ENCODE measurements around the gene WDFY2.

WDFY2 gene

GRCh38 chr13:51727634-51728274 is 143.5 kb downstream of the WDFY2 start:
- H3K4me3 ChIP-seq (ENCODE audit: insufficient read length, low read depth), result no peak overlapping the region
- H3K9me3 ChIP-seq (ENCODE audit: insufficient read depth, low read length), result no peaks in the 10 kb centered on the region
- no peaks in the 10 kb centered on the region for H3K27me3 ChIP-seq (ENCODE audit: insufficient read depth, insufficient read length)
- no peaks in the 10 kb centered on the region for H3K36me3 ChIP-seq (ENCODE audit: insufficient read depth, insufficient read length, low read length)
- DNase-seq (ENCODE audit: low read depth, low spot score), result no peak
- no peaks in the 10 kb centered on the region for H3K4me1 ChIP-seq (ENCODE audit: insufficient read depth, insufficient read length)
- H3K9ac ChIP-seq (ENCODE audit: insufficient read length, low read depth), result no peak overlapping the region
- TF ChIP-seq YY1 (IDR thresholded peaks at IDR 0.05; ENCODE audit: insufficient read depth, insufficient read length) (no peak), ZNF274 (IDR thresholded peaks at IDR 0.05; ENCODE audit: low read depth, low read length) (no peak), SUZ12 (IDR thresholded peaks at IDR 0.05; ENCODE audit: extremely low read depth, insufficient read depth, insufficient read length) (no peak)

- Histone ChIP-seq H3K9ac (ENCODE audit: insufficient read length, low read depth) (no peak overlapping the region), H3K4me3 (ENCODE audit: insufficient read length, low read depth) (no peak overlapping the region), H3K27me3 (ENCODE audit: insufficient read depth, insufficient read length) (no peaks in the 10 kb centered on the region), H3K36me3 (ENCODE audit: insufficient read depth, insufficient read length, low read length) (no peaks in the 10 kb centered on the region), H3K9me3 (ENCODE audit: insufficient read depth, low read length) (no peaks in the 10 kb centered on the region), H3K4me1 (ENCODE audit: insufficient read depth, insufficient read length) (no peaks in the 10 kb centered on the region)
- no peak for TF ChIP-seq ZNF274 (IDR thresholded peaks at IDR 0.05; ENCODE audit: low read depth, low read length)
- TF ChIP-seq SUZ12 (IDR thresholded peaks at IDR 0.05; ENCODE audit: extremely low read depth, insufficient read depth, insufficient read length), result no peak
- TF ChIP-seq YY1 (IDR thresholded peaks at IDR 0.05; ENCODE audit: insufficient read depth, insufficient read length), result no peak
- DNase-seq (ENCODE audit: low read depth, low spot score), result no peak
Observed at GRCh38 chr13:51728275-51728673, 144.0 kb downstream of the WDFY2 start.

- Histone ChIP-seq H3K4me3 (ENCODE audit: insufficient read length, low read depth) (no peak overlapping the region), H3K4me1 (ENCODE audit: insufficient read depth, insufficient read length) (no peaks in the 10 kb centered on the region), H3K36me3 (ENCODE audit: insufficient read depth, insufficient read length, low read length) (no peaks in the 10 kb centered on the region), H3K27me3 (ENCODE audit: insufficient read depth, insufficient read length) (no peaks in the 10 kb centered on the region), H3K9me3 (ENCODE audit: insufficient read depth, low read length) (no peaks in the 10 kb centered on the region), H3K9ac (ENCODE audit: insufficient read length, low read depth) (no peak overlapping the region)
- no peak for DNase-seq (ENCODE audit: low read depth, low spot score)
- TF ChIP-seq ZNF274 (IDR thresholded peaks at IDR 0.05; ENCODE audit: low read depth, low read length) (no peak), SUZ12 (IDR thresholded peaks at IDR 0.05; ENCODE audit: extremely low read depth, insufficient read depth, insufficient read length) (no peak), YY1 (IDR thresholded peaks at IDR 0.05; ENCODE audit: insufficient read depth, insufficient read length) (no peak)
Observed at GRCh38 chr13:51728972-51729371, 144.7 kb downstream of the WDFY2 start.

DNA sequence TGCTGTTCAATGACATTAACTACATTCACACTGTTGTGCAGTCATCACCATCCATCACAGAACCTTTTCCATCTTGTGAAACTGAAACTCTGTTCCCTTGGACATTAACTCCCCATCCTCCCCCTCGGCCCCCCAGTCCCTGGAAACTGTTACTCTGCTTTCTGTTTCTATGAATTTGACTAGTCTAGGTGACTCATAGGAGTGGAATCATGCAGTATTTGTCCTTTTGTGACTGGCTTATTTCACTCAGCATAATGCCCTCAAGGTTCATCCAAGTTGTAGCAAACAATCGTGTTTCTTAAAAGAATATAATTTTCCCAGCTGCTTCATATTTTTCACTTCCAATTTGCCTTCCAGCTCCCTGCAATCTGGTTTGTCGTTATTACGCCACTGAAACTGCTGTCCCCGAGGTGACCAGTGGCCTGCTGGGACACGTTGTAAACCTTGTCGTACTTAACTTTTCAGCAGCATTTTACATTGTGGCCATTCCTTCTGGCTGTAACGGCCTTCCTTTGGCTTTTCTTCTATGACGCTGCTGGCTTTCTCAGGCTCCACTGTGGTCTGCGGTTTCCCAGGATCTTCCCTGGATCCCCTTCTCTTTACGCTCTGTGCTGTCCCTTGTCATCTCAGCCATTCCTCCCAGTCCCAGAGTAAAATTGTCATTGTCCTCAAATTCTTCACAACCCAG is 145.7 kb downstream of the WDFY2 start:
- TF ChIP-seq YY1 (IDR thresholded peaks at IDR 0.05; ENCODE audit: insufficient read depth, insufficient read length) (no peak), ZNF274 (IDR thresholded peaks at IDR 0.05; ENCODE audit: low read depth, low read length) (no peak)
- Histone ChIP-seq H3K4me1 (ENCODE audit: insufficient read depth, insufficient read length) (no peaks in the 10 kb centered on the region), H3K9me3 (ENCODE audit: insufficient read depth, low read length) (no peaks in the 10 kb centered on the region), H3K9ac (ENCODE audit: insufficient read length, low read depth) (no peak overlapping the region), H3K4me3 (ENCODE audit: insufficient read length, low read depth) (no peak overlapping the region), H3K36me3 (ENCODE audit: insufficient read depth, insufficient read length, low read length) (no peaks in the 10 kb centered on the region), H3K27me3 (ENCODE audit: insufficient read depth, insufficient read length) (no peaks in the 10 kb centered on the region)
- DNase-seq (ENCODE audit: low read depth, low spot score), result no peak

- Histone ChIP-seq H3K4me1 (ENCODE audit: insufficient read depth, insufficient read length) (no peaks in the 10 kb centered on the region), H3K36me3 (ENCODE audit: insufficient read depth, insufficient read length, low read length) (no peaks in the 10 kb centered on the region), H3K4me3 (ENCODE audit: insufficient read length, low read depth) (no peak overlapping the region), H3K9me3 (ENCODE audit: insufficient read depth, low read length) (no peaks in the 10 kb centered on the region), H3K9ac (ENCODE audit: insufficient read length, low read depth) (no peak overlapping the region), H3K27me3 (ENCODE audit: insufficient read depth, insufficient read length) (no peaks in the 10 kb centered on the region)
- TF ChIP-seq SUZ12 (IDR thresholded peaks at IDR 0.05; ENCODE audit: extremely low read depth, insufficient read depth, insufficient read length) (no peak), YY1 (IDR thresholded peaks at IDR 0.05; ENCODE audit: insufficient read depth, insufficient read length) (no peak), ZNF274 (IDR thresholded peaks at IDR 0.05; ENCODE audit: low read depth, low read length) (no peak)
- no peak for DNase-seq (ENCODE audit: low read depth, low spot score)
Observed at GRCh38 chr13:51730927-51731326, 146.7 kb downstream of the WDFY2 start.

DNA sequence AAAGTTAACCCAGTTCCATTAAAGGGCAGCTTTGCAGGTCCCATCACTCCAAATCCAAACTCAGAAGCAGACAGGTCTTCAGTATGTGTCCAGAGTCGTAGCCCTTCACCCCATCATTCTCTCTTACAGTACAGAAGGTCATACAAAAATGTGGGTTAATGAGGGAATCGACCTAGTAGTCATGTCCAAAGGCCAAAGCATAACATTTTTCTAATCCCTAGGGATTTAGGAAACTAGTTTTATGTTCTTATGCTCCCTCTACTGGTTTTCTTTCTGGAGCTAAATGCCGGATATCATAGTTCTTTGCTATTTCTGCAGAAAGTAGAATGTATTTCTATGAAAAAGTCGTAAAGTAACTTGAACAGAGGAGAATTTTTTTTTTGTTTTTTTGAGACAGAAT is 147.5 kb downstream of the WDFY2 start:
- Histone ChIP-seq H3K9me3 (ENCODE audit: insufficient read depth, low read length) (no peaks in the 10 kb centered on the region), H3K27me3 (ENCODE audit: insufficient read depth, insufficient read length) (no peaks in the 10 kb centered on the region), H3K4me3 (ENCODE audit: insufficient read length, low read depth) (no peak overlapping the region), H3K9ac (ENCODE audit: insufficient read length, low read depth) (no peak overlapping the region), H3K36me3 (ENCODE audit: insufficient read depth, insufficient read length, low read length) (no peaks in the 10 kb centered on the region), H3K4me1 (ENCODE audit: insufficient read depth, insufficient read length) (no peaks in the 10 kb centered on the region)
- TF ChIP-seq SUZ12 (IDR thresholded peaks at IDR 0.05; ENCODE audit: extremely low read depth, insufficient read depth, insufficient read length), result no peak
- TF ChIP-seq ZNF274 (IDR thresholded peaks at IDR 0.05; ENCODE audit: low read depth, low read length), result no peak
- no peak for TF ChIP-seq YY1 (IDR thresholded peaks at IDR 0.05; ENCODE audit: insufficient read depth, insufficient read length)
- no peak for DNase-seq (ENCODE audit: low read depth, low spot score)

- H3K27me3 ChIP-seq (ENCODE audit: insufficient read depth, insufficient read length), result no peaks in the 10 kb centered on the region
- H3K4me1 ChIP-seq (ENCODE audit: insufficient read depth, insufficient read length), result no peaks in the 10 kb centered on the region
- no peaks in the 10 kb centered on the region for H3K9me3 ChIP-seq (ENCODE audit: insufficient read depth, low read length)
- H3K4me3 ChIP-seq (ENCODE audit: insufficient read length, low read depth), result no peak overlapping the region
- DNase-seq (ENCODE audit: low read depth, low spot score), result no peak
- H3K9ac ChIP-seq (ENCODE audit: insufficient read length, low read depth), result no peak overlapping the region
- H3K36me3 ChIP-seq (ENCODE audit: insufficient read depth, insufficient read length, low read length), result no peaks in the 10 kb centered on the region
- no peak for TF ChIP-seq SUZ12 (IDR thresholded peaks at IDR 0.05; ENCODE audit: extremely low read depth, insufficient read depth, insufficient read length)
- no peak for TF ChIP-seq ZNF274 (IDR thresholded peaks at IDR 0.05; ENCODE audit: low read depth, low read length)
- TF ChIP-seq YY1 (IDR thresholded peaks at IDR 0.05; ENCODE audit: insufficient read depth, insufficient read length), result no peak
Observed at GRCh38 chr13:51733374-51734298, 149.4 kb downstream of the WDFY2 start.
